A549 (cell line): ENCODE results near the gene DNAJC28. TPM values are rescaled to one million over a fixed set of nuclear protein-coding genes. Genes with fewer than 3 reads are reported as not detected.
A peak's percentile ranks its signal among the peaks of the same experiment; 100 is the strongest.

Experiments
- ATAC-seq, 2 experiments: fragments of 200-7000 bp in 1 of 2; fragments of >200 bp in 1 of 2; cut with Nextera tagmentation in 1 of 2; cut with Tn5 transposase in 1 of 2; 3 replicates each; pipeline versions ENCODE4 v1.8.0 to v1.9.1; 2018 to 2020; ENCODE audit warnings: mild to moderate bottlenecking in 1 of 2, moderate library complexity in 1 of 2
- CTCF ChIA-PET: fragments of 300-600 bp; sonication (Branson Sonifier 250); formaldehyde crosslinking; extraction: SDS; loops from one replicate; lab custom pipeline; 2021; ENCODE audit warnings: antibody characterized with exemption, inconsistent platforms; lab: Yijun Ruan, JAX
- POLR2A ChIA-PET: fragments of 350-600 bp; formaldehyde crosslinking; extraction: SDS; loops from one replicate; lab custom pipeline; 2021; ENCODE audit warnings: antibody characterized with exemption, inconsistent platforms; lab: Yijun Ruan, JAX
- DNase-seq, 2 experiments: peaks; one replicate each; pipeline versions ENCODE4 v3.0.0 to v3.0.0-alpha.2; 2011 to 2016; ENCODE audit warnings: low read depth in 1 of 2, low spot score in 1 of 2
- FAIRE-seq: peaks from 2 replicates; lab custom pipeline; 2011; peaks lifted over from hg19 to GRCh38; lab: Jason Lieb, UNC
- H3K27ac ChIP-seq, 2 experiments: fragments of >200 bp; sonication (Bioruptor Twin); formaldehyde crosslinking; 3 replicates each; pipeline ENCODE4 v1.5.1; 2016 to 2017
- H3K4me1 ChIP-seq: fragments of >200 bp; sonication (Bioruptor Twin); formaldehyde crosslinking; 3 replicates; pipeline ENCODE4 v1.6.1; 2016
- H3K4me2 ChIP-seq: fragments of >200 bp; sonication (Bioruptor Twin); formaldehyde crosslinking; 3 replicates; pipeline ENCODE4 v1.6.1; 2016
- H3K4me3 ChIP-seq: fragments of >200 bp; sonication (Bioruptor Twin); formaldehyde crosslinking; 3 replicates; pipeline ENCODE4 v1.5.1; 2016
- H3K9me3 ChIP-seq: fragments of >200 bp; sonication (Bioruptor Twin); formaldehyde crosslinking; 3 replicates; pipeline ENCODE4 v1.6.1; 2016
- CEBPB ChIP-seq, 2 experiments: fragments of >200 bp in 1 of 2; sonication (Bioruptor Twin) in 1 of 2; formaldehyde crosslinking in 1 of 2; IDR thresholded peaks; 2 replicates each; pipeline ENCODE4 v1.6.1; 2012 to 2016
- EHF ChIP-seq: fragments of 250-450 bp; sonication (Bioruptor Pico); IDR thresholded peaks from 2 replicates; pipeline ENCODE4 v1.5.0; 2020; ENCODE audit warnings: mild to moderate bottlenecking
- EHMT2 ChIP-seq: fragments of 200-600 bp; sonication (generic); IDR thresholded peaks from 2 replicates; pipeline ENCODE4 v1.6.1; 2016; ENCODE audit warnings: antibody characterized with exemption, low read depth, mild to moderate bottlenecking, moderate library complexity
- FOXS1 ChIP-seq: fragments of 250-450 bp; sonication (Bioruptor Pico); IDR thresholded peaks from 2 replicates; pipeline ENCODE4 v1.5.0; 2020; ENCODE audit warnings: mild to moderate bottlenecking, moderate library complexity
- HEYL ChIP-seq: fragments of 250-450 bp; sonication (Bioruptor Pico); IDR thresholded peaks from 2 replicates; pipeline ENCODE4 v1.8.0; 2021; ENCODE audit warnings: mild to moderate bottlenecking, moderate library complexity
- MAFK ChIP-seq: fragments of 450-650 bp; IDR thresholded peaks from 2 replicates; pipeline ENCODE4 v1.6.1; 2014; ENCODE audit not compliant: partially characterized antibody
- NFE2L2 ChIP-seq: fragments of 150-350 bp; conservative IDR thresholded peaks from 2 replicates; pipeline ENCODE4 v1.6.1; 2014; ENCODE audit warnings: low read length
- NR3C1 ChIP-seq: fragments of >200 bp; sonication (Bioruptor Twin); formaldehyde crosslinking; IDR thresholded peaks from 3 replicates; pipeline ENCODE4 v1.6.1; 2017
- RARB ChIP-seq: fragments of 250-450 bp; sonication (Bioruptor Pico); IDR thresholded peaks from 2 replicates; pipeline ENCODE4 v1.8.0; 2021; ENCODE audit warnings: mild to moderate bottlenecking, moderate library complexity
- RCOR1 ChIP-seq: fragments of 150-350 bp; IDR thresholded peaks from 2 replicates; pipeline ENCODE4 v1.6.1; 2014; ENCODE audit warnings: antibody characterized with exemption, low read length, low read depth
- SMC3 ChIP-seq: fragments of >200 bp; sonication (Bioruptor Twin); formaldehyde crosslinking; IDR thresholded peaks from 3 replicates; pipeline ENCODE4 v1.6.1; 2018; ENCODE audit warnings: inconsistent platforms
- TP53 ChIP-seq: fragments of 250-450 bp; sonication (Bioruptor Pico); IDR thresholded peaks from 2 replicates; pipeline ENCODE4 v1.5.0; 2021; ENCODE audit warnings: mild to moderate bottlenecking, moderate library complexity
- ZFP36 ChIP-seq: fragments of 450-650 bp; IDR thresholded peaks from 2 replicates; pipeline ENCODE4 v1.6.1; 2014; ENCODE audit warnings: borderline replicate concordance; ENCODE audit not compliant: partially characterized antibody
- ZNF302 ChIP-seq: fragments of 250-450 bp; sonication (Bioruptor Pico); IDR thresholded peaks from 2 replicates; pipeline ENCODE4 v1.9.0; 2021; ENCODE audit warnings: inconsistent platforms, mild to moderate bottlenecking, moderate library complexity
- WGBS: methylation state at CpG from one replicate; pipeline ENCODE4 v1.1.6; 2017; ENCODE audit errors: missing lambda C conversion rate; 5-methylcytosine and 5-hydroxymethylcytosine counted together
- polyA plus RNA-seq, 4 experiments: library from polyadenylated mRNA; depleted of rRNA in 3 of 4; stranded (reverse); fragments of >200 nt; fragmentation: RNase III in 1 of 4; extraction: RNeasy Plus Mini Kit Qiagen cat#74134 plus additional on column Dnase treatment in 1 of 4; gene quantifications; 2 replicates in 3 of 4; 3 replicates in 1 of 4; pipeline ENCODE4 v1.2.3, GENCODE V29; 2011 to 2017
- TF ChIP-seq, protein P1 (sequence below): fragments of >200 bp; sonication (Bioruptor Twin); formaldehyde crosslinking; IDR thresholded peaks from 3 replicates; pipeline ENCODE4 v1.5.1; 2016
- TF ChIP-seq, protein P2 (sequence below): fragments of 250-450 bp; sonication (Bioruptor Pico); IDR thresholded peaks from 2 replicates; pipeline ENCODE4 v1.5.0; 2020; ENCODE audit warnings: low read depth, mild to moderate bottlenecking, moderate library complexity
- TF ChIP-seq, protein P3 (sequence below): fragments of 150-350 bp; IDR thresholded peaks from 2 replicates; pipeline ENCODE4 v1.6.1; 2014; ENCODE audit warnings: low read depth, mild to moderate bottlenecking, low read length
- TF ChIP-seq, protein P4 (sequence below): IDR thresholded peaks from 2 replicates; pipeline ENCODE4 v1.6.1; 2012
- TF ChIP-seq, protein P5 (sequence below): fragments of 200-600 bp; sonication (generic); IDR thresholded peaks from 2 replicates; pipeline ENCODE4 v1.6.1; 2016; ENCODE audit warnings: antibody characterized with exemption, mild to moderate bottlenecking, moderate library complexity

The DNAJC28 gene
- polyA plus RNA-seq, 2 of the 4 experiments (the other 2 are of a cell fraction) = 1.0 to 1.1 TPM

DNA sequence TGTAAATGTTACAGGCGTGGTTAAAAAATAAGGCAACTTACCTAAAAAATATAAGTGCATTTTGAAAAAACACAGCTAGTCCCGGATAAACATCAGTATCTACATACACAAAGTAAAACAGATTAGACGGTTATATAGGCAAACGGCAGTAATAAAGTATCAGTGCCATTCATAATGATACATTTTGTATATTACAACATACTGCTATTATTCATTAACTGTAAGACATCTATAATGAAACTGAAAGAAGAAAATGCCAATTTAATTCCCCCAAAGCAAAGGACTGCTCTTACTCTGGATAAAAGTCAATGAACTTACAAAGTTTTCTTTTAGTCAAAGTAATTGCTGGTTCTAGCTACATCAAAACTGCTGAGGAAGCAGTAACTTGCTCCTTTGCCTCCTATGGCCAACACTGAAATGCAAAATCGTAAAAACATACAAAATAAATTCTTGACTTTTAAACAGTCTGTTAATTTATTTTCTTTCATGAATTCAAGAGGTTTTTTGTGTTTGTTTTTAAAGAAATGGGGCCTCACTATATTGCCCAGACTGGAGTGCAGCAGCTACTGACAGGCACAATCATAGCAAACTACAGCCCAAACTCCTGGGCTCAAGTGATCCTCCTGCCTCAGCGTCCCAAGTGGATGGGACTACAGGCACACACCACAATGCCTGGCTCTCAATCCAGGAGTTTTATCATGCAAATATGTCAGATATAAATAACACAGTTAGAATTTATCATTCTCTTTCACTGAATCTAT, 35.6 kb downstream of the DNAJC28 start:
- no peaks in the 10 kb centered on the region for H3K9me3 ChIP-seq
- peak; percentile 77 for TF ChIP-seq MAFK
- TF ChIP-seq, protein P1, sequence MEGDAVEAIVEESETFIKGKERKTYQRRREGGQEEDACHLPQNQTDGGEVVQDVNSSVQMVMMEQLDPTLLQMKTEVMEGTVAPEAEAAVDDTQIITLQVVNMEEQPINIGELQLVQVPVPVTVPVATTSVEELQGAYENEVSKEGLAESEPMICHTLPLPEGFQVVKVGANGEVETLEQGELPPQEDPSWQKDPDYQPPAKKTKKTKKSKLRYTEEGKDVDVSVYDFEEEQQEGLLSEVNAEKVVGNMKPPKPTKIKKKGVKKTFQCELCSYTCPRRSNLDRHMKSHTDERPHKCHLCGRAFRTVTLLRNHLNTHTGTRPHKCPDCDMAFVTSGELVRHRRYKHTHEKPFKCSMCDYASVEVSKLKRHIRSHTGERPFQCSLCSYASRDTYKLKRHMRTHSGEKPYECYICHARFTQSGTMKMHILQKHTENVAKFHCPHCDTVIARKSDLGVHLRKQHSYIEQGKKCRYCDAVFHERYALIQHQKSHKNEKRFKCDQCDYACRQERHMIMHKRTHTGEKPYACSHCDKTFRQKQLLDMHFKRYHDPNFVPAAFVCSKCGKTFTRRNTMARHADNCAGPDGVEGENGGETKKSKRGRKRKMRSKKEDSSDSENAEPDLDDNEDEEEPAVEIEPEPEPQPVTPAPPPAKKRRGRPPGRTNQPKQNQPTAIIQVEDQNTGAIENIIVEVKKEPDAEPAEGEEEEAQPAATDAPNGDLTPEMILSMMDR = no peak
- TF ChIP-seq NFE2L2 = no peak
- no peak for TF ChIP-seq RARB
- no peak for TF ChIP-seq NR3C1
- TF ChIP-seq EHF (CRISPR knock-in tag) = no peak
- no peak overlapping the region for H3K4me3 ChIP-seq
- ATAC-seq (no peak), FAIRE-seq (no peak), DNase-seq (no peak)
- 81% methylated on average over 6 of the region's 6 CpGs for WGBS
- ChIA-PET POLR2A (no interaction called here), CTCF (interaction anchor here (4.3 kb wide), 1 partner anchor 11 kb away, joined by 18 read pairs; no protein-coding TSS in a partner anchor)
- peaks cover 13% of the 10 kb centered on the region for H3K4me1 ChIP-seq
- no peak overlapping the region for H3K4me2 ChIP-seq
- no peak overlapping the region for H3K27ac ChIP-seq

DNA sequence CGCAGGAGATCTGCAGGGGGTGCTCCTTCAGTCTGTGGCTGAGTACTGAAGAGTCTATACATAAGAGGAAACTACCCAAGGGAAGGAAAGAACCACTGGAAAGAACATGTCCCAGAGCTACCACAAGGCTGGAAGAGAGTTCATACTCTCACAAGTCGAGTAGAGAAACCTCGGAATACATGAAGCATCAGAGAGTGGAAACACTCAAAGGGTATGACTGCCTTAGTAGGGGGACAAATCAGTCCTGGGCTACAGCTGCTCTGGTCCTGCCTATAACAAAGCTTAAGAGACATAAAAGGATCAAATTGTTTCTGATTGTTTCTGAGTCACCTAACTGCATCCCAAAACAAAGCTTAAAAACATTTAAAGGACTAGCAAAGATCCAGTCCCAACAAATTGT, 39.2 kb downstream of the DNAJC28 start:
- no peak overlapping the region for H3K4me3 ChIP-seq
- 76% methylated on average over 3 of the region's 3 CpGs for WGBS
- peaks cover 13% of the 10 kb centered on the region for H3K4me1 ChIP-seq
- H3K4me2 ChIP-seq = no peak overlapping the region; the same call in 2 of the 3 replicates
- DNase-seq = no peak
- H3K9me3 ChIP-seq = no peaks in the 10 kb centered on the region
- ChIA-PET POLR2A (no interaction called here), CTCF (interaction anchor here (1.0 to 2.4 kb wide), 6 partner anchors 7 to 255 kb away, joined by 3 to 9 read pairs (median 4); partner anchors contain the start of gene TMEM50B)
- TF ChIP-seq, protein P2, sequence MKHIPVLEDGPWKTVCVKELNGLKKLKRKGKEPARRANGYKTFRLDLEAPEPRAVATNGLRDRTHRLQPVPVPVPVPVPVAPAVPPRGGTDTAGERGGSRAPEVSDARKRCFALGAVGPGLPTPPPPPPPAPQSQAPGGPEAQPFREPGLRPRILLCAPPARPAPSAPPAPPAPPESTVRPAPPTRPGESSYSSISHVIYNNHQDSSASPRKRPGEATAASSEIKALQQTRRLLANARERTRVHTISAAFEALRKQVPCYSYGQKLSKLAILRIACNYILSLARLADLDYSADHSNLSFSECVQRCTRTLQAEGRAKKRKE = no peak
- TF ChIP-seq TP53 (no peak), RCOR1 (no peak), NFE2L2 (no peak), EHF (CRISPR knock-in tag) (no peak), SMC3 (no peak), ZFP36 (no peak), ZNF302 (CRISPR knock-in tag) (no peak), CEBPB (IDR thresholded peaks at IDR 0.05) (no peak), FOXS1 (no peak), EHMT2 (no peak), HEYL (CRISPR knock-in tag) (no peak)
- TF ChIP-seq, protein P3, sequence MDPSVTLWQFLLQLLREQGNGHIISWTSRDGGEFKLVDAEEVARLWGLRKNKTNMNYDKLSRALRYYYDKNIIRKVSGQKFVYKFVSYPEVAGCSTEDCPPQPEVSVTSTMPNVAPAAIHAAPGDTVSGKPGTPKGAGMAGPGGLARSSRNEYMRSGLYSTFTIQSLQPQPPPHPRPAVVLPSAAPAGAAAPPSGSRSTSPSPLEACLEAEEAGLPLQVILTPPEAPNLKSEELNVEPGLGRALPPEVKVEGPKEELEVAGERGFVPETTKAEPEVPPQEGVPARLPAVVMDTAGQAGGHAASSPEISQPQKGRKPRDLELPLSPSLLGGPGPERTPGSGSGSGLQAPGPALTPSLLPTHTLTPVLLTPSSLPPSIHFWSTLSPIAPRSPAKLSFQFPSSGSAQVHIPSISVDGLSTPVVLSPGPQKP = no peak
- TF ChIP-seq, protein P4, sequence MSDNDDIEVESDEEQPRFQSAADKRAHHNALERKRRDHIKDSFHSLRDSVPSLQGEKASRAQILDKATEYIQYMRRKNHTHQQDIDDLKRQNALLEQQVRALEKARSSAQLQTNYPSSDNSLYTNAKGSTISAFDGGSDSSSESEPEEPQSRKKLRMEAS = no peak
- TF ChIP-seq, protein P5, sequence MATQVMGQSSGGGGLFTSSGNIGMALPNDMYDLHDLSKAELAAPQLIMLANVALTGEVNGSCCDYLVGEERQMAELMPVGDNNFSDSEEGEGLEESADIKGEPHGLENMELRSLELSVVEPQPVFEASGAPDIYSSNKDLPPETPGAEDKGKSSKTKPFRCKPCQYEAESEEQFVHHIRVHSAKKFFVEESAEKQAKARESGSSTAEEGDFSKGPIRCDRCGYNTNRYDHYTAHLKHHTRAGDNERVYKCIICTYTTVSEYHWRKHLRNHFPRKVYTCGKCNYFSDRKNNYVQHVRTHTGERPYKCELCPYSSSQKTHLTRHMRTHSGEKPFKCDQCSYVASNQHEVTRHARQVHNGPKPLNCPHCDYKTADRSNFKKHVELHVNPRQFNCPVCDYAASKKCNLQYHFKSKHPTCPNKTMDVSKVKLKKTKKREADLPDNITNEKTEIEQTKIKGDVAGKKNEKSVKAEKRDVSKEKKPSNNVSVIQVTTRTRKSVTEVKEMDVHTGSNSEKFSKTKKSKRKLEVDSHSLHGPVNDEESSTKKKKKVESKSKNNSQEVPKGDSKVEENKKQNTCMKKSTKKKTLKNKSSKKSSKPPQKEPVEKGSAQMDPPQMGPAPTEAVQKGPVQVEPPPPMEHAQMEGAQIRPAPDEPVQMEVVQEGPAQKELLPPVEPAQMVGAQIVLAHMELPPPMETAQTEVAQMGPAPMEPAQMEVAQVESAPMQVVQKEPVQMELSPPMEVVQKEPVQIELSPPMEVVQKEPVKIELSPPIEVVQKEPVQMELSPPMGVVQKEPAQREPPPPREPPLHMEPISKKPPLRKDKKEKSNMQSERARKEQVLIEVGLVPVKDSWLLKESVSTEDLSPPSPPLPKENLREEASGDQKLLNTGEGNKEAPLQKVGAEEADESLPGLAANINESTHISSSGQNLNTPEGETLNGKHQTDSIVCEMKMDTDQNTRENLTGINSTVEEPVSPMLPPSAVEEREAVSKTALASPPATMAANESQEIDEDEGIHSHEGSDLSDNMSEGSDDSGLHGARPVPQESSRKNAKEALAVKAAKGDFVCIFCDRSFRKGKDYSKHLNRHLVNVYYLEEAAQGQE = no peak
- ATAC-seq = no peak
- H3K27ac ChIP-seq = no peak overlapping the region
- no peak for FAIRE-seq
